ENCODE data around the gene PRRC2A. TPM values are rescaled to one million over a fixed set of nuclear protein-coding genes. Genes with fewer than 3 reads are reported as not detected.

The PRRC2A gene
- total RNA-seq, 1 experiment from 2014 or later = 318 TPM

DNA sequence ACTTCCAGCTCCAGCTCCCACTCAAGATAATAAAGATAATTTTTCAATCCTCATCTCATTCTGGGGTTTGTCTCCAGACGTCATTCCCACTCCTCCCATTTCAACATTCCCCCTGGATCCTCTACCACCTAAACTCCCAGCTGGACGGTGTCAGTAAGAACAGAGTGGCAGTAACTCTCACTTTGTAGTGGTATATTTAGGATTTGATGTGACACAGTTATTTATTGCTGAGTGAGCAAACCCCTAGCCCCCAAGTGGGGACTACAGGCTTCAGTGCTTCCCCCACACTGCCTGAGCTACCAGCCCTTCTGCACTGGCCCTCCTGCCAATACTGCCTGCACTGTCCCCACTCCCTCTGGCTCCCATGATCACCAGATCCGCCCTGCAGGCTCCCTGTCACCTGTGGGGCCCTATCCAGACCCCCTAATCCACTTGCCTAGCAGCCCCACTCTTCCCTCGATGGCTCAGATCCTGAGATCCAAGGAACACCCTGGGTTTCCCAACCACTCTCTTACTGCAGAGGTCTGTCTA lies 37.7 kb downstream of the PRRC2A start:
- DNase-seq (ENCODE audit: low read depth, low spot score) (no peak), ATAC-seq (no peak)
- H3K4me3 ChIP-seq (ENCODE audit: low read depth in 2 of 2, low read length in 2 of 2) = peak overlapping the region in 1 of 2 experiments; percentile 99; a peak in 2 of 4 replicates
- no peaks in the 10 kb centered on the region for H3K27me3 ChIP-seq (ENCODE audit: control insufficient read depth, insufficient read depth, low read length)
- POLR2A ChIA-PET = no interaction called here
- BruUV-seq (replicated peaks) = no TSS peak
- no peaks in the 10 kb centered on the region for H3K9me3 ChIP-seq (ENCODE audit: control insufficient read depth, insufficient read depth, low read depth, low read length)
- intact Hi-C loops (cut with micrococcal nuclease; ENCODE audit: unreplicated experiment) = no loop called here
- no peaks in the 10 kb centered on the region; the same call in 1 of the 2 replicates for H3K36me3 ChIP-seq (ENCODE audit: control insufficient read depth, insufficient read depth, low read length)
- TF ChIP-seq, protein P1, sequence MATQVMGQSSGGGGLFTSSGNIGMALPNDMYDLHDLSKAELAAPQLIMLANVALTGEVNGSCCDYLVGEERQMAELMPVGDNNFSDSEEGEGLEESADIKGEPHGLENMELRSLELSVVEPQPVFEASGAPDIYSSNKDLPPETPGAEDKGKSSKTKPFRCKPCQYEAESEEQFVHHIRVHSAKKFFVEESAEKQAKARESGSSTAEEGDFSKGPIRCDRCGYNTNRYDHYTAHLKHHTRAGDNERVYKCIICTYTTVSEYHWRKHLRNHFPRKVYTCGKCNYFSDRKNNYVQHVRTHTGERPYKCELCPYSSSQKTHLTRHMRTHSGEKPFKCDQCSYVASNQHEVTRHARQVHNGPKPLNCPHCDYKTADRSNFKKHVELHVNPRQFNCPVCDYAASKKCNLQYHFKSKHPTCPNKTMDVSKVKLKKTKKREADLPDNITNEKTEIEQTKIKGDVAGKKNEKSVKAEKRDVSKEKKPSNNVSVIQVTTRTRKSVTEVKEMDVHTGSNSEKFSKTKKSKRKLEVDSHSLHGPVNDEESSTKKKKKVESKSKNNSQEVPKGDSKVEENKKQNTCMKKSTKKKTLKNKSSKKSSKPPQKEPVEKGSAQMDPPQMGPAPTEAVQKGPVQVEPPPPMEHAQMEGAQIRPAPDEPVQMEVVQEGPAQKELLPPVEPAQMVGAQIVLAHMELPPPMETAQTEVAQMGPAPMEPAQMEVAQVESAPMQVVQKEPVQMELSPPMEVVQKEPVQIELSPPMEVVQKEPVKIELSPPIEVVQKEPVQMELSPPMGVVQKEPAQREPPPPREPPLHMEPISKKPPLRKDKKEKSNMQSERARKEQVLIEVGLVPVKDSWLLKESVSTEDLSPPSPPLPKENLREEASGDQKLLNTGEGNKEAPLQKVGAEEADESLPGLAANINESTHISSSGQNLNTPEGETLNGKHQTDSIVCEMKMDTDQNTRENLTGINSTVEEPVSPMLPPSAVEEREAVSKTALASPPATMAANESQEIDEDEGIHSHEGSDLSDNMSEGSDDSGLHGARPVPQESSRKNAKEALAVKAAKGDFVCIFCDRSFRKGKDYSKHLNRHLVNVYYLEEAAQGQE (IDR thresholded peaks at IDR 0.05; ENCODE audit: insufficient read depth in 1 of 2, low read depth in 2 of 2, low read length in 1 of 2) = no peak
- TF ChIP-seq SIN3A (IDR thresholded peaks at IDR 0.05; ENCODE audit: borderline replicate concordance, insufficient read depth, low read depth, low read length) = no peak
- no peak for TF ChIP-seq POLR2AphosphoS5 (IDR thresholded peaks at IDR 0.05; ENCODE audit: low read depth, low read length)
- TF ChIP-seq, protein P2, sequence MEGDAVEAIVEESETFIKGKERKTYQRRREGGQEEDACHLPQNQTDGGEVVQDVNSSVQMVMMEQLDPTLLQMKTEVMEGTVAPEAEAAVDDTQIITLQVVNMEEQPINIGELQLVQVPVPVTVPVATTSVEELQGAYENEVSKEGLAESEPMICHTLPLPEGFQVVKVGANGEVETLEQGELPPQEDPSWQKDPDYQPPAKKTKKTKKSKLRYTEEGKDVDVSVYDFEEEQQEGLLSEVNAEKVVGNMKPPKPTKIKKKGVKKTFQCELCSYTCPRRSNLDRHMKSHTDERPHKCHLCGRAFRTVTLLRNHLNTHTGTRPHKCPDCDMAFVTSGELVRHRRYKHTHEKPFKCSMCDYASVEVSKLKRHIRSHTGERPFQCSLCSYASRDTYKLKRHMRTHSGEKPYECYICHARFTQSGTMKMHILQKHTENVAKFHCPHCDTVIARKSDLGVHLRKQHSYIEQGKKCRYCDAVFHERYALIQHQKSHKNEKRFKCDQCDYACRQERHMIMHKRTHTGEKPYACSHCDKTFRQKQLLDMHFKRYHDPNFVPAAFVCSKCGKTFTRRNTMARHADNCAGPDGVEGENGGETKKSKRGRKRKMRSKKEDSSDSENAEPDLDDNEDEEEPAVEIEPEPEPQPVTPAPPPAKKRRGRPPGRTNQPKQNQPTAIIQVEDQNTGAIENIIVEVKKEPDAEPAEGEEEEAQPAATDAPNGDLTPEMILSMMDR (IDR thresholded peaks at IDR 0.05) = no peak
- TF ChIP-seq TCF7L2 (IDR thresholded peaks at IDR 0.05; ENCODE audit: low read depth, low read length) = no peak
- peaks cover 24% of the 10 kb centered on the region for H3K4me1 ChIP-seq (ENCODE audit: control insufficient read depth, insufficient read depth, low read length)
- CTCF ChIA-PET = no interaction called here
- in situ Hi-C loops (cut with HindIII; ENCODE audit: low pct_unique_long_range_greater_than_20kb, low sequenced_read_pairs) = no loop called here
- no peak overlapping the region for H3K27ac ChIP-seq (ENCODE audit: low read length)

DNA sequence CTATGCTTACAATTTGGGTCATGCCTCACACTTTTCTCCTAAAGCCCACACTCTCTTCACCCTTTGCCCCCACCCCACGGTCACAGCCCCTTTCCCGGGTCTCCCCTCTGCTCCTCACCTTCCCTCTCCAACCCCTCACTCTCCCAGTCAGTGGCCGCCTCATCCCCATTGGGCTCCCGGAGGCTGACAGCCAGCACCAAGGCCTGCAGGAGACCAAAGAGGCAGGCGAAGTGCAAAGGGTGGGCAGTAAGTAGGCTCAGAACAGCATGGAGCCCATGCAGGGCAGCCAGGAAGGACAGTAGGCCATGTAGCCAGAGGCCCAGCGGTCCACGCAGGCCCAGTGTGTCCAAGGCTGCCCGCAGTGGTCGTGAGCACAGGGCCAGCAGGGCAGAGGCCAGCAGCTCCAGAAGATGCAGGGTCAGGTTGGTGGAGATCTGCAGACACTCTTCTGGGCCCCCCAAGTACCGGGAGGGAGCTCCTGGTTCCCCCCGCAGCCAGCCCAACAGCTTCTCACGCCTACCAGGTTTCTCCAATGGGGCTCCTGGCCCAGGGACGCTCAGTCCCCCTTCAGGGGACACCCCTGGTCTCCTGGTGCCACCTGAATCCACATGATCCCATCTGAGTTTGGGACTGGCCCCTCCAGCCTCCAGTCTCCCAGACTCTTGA lies 38.6 kb downstream of the PRRC2A start:
- no peaks in the 10 kb centered on the region for H3K27me3 ChIP-seq (ENCODE audit: control insufficient read depth, insufficient read depth, low read length)
- intact Hi-C loops (cut with micrococcal nuclease; ENCODE audit: unreplicated experiment) = no loop called here
- H3K4me3 ChIP-seq (ENCODE audit: low read depth in 2 of 2, low read length in 2 of 2) = peak overlapping the region; percentile 99
- TF ChIP-seq POLR2AphosphoS5 (IDR thresholded peaks at IDR 0.05; ENCODE audit: low read depth, low read length) = no peak
- TF ChIP-seq TCF7L2 (IDR thresholded peaks at IDR 0.05; ENCODE audit: low read depth, low read length) = no peak
- TF ChIP-seq, protein P2 (IDR thresholded peaks at IDR 0.05) = no peak
- TF ChIP-seq, protein P1 (IDR thresholded peaks at IDR 0.05; ENCODE audit: insufficient read depth in 1 of 2, low read depth in 2 of 2, low read length in 1 of 2) = no peak
- no peak for TF ChIP-seq SIN3A (IDR thresholded peaks at IDR 0.05; ENCODE audit: borderline replicate concordance, insufficient read depth, low read depth, low read length)
- H3K4me1 ChIP-seq (ENCODE audit: control insufficient read depth, insufficient read depth, low read length) = peaks cover 28% of the 10 kb centered on the region
- BruUV-seq (replicated peaks) = no TSS peak
- DNase-seq (ENCODE audit: low read depth, low spot score) (no peak), ATAC-seq (no peak)
- ChIA-PET POLR2A (interaction anchor here (0.6 kb wide), 1 partner anchor 65 kb away, joined by 4 read pairs; no protein-coding TSS in a partner anchor), CTCF (no interaction called here)
- H3K36me3 ChIP-seq (ENCODE audit: control insufficient read depth, insufficient read depth, low read length) = no peaks in the 10 kb centered on the region; the same call in 1 of the 2 replicates
- H3K9me3 ChIP-seq (ENCODE audit: control insufficient read depth, insufficient read depth, low read depth, low read length) = no peaks in the 10 kb centered on the region
- in situ Hi-C loops (cut with HindIII; ENCODE audit: low pct_unique_long_range_greater_than_20kb, low sequenced_read_pairs) = no loop called here
- H3K27ac ChIP-seq (ENCODE audit: low read length) = peak overlapping the region; percentile 98

Data from Panc1 (cell line).